Spleen (tissue), 7 donors: ENCODE results near the gene AFAP1.

ENCODE experiments used
- POLR2A ChIP-seq, 3 donors: fragments of 450-650 bp; IDR thresholded peaks; one replicate each; pipeline ENCODE4 v1.5.1; 2017; ENCODE audit warnings: antibody characterized with exemption in 3 of 3, mild to moderate bottlenecking in 1 of 3
- POLR2AphosphoS5 ChIP-seq, 3 donors: sonication (generic); formaldehyde crosslinking; IDR thresholded peaks; one replicate each; pipeline ENCODE4 v1.5.1; 2017; ENCODE audit warnings: antibody characterized with exemption in 3 of 3
- TF ChIP-seq, protein P1 (sequence below), 11 experiments: fragments of 200-600 bp in 7 of 11; fragments of 450-650 bp in 4 of 11; sonication (generic) in 4 of 11; IDR thresholded peaks in 8 of 11; conservative IDR thresholded peaks in 3 of 11; 1 replicate in 7 of 11; 2 replicates in 4 of 11; pipeline versions ENCODE4 v1.4.0 to v1.8.0; 2016 to 2021; ENCODE audit warnings: antibody characterized with exemption in 11 of 11, inconsistent platforms in 4 of 11, mild to moderate bottlenecking in 1 of 11
- donor health status: DM: no; HTN: no; CAD: no; lungs with moderate emphysema.
- donor health status: DM: no; HTN: no; CAD: no.
- donor health status: DM: no; HTN: no; CAD: no.

DNA sequence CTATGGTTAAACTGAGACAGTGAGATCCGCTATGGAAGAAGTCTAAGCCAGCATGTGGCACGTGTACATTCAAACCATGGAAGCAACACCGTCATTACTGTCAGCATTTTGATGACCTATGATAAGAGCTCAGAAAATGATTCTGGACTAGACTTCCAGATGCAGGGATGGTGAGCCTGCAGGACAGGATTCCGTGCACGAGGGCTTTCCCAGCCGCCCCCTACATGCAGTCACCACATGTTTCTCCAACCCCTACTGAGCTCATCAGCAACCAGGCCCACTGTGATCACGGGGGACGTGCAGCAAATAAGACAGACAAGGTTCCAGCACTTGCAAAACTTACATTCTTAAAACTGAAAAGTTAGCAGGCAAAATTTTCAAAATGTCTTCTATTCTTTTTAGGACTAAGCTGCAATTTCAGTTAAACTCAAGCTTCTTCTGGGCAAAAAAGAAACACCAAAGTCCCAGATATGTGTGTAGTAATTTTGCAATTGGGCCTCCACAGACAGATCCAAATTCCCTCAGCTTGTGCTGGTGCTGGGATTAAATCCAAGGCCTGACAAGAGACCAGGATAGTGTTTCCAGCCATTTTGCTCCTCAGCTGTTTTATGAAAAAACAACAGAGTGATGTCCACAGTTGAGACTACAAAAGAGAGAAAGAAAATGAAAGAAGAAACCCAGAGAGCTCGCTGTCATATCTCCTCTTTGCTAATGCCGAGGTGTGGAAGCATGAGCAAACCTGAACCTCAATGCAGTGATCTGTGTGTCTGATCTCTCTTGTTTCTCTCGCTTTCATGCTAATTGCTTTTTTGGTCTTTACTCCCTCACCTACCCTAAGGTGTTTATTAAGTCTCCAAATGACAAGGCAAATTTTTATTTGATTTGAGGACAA is 118.2 kb downstream of the AFAP1 start:
- TF ChIP-seq POLR2AphosphoS5 (IDR thresholded peaks at IDR 0.05) (no peak), POLR2A (IDR thresholded peaks at IDR 0.05) (no peak)
- TF ChIP-seq, protein P1, sequence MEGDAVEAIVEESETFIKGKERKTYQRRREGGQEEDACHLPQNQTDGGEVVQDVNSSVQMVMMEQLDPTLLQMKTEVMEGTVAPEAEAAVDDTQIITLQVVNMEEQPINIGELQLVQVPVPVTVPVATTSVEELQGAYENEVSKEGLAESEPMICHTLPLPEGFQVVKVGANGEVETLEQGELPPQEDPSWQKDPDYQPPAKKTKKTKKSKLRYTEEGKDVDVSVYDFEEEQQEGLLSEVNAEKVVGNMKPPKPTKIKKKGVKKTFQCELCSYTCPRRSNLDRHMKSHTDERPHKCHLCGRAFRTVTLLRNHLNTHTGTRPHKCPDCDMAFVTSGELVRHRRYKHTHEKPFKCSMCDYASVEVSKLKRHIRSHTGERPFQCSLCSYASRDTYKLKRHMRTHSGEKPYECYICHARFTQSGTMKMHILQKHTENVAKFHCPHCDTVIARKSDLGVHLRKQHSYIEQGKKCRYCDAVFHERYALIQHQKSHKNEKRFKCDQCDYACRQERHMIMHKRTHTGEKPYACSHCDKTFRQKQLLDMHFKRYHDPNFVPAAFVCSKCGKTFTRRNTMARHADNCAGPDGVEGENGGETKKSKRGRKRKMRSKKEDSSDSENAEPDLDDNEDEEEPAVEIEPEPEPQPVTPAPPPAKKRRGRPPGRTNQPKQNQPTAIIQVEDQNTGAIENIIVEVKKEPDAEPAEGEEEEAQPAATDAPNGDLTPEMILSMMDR (IDR thresholded peaks at IDR 0.05 in 8 of 11, conservative IDR thresholded peaks at IDR 0.05 in 3 of 11) = no peak
